ENCODE measurements around the gene SLC4A9. TPM values are rescaled to one million over a fixed set of nuclear protein-coding genes. Genes with fewer than 3 reads are reported as not detected.

The SLC4A9 gene
- total RNA-seq, 5 donors from 2014 or later (not counting 1 experiment from before 2014, with no cell fraction given): 0.18 TPM; not detected in 4

GRCh38 chr5:140381351-140381750, 21.4 kb downstream of the SLC4A9 start:
- H3K27me3 Mint-ChIP-seq: no peaks in the 10 kb centered on the region
- no peak overlapping the region for H3K27ac Mint-ChIP-seq
- no peak for DNase-seq
- Histone ChIP-seq H3K27ac (ENCODE audit: low read length) (no peak overlapping the region), H3K36me3 (ENCODE audit: control insufficient read depth in 2 of 2, extremely low read depth in 1 of 2, insufficient read depth in 1 of 2, low read length in 1 of 2) (no peaks in the 10 kb centered on the region), H3K9me3 (no peaks in the 10 kb centered on the region), H3K4me3 (ENCODE audit: control insufficient read depth in 1 of 2, extremely low read depth in 1 of 2, low read length in 1 of 2) (no peak overlapping the region), H3K4me1 (ENCODE audit: control insufficient read depth in 1 of 2, extremely low read depth in 1 of 2, insufficient read depth in 2 of 2, low read length in 2 of 2) (peaks cover 0 to 5% of the 10 kb centered on the region in 2 experiments), H3K27me3 (replicated peaks in 1 of 2; ENCODE audit: control insufficient read depth in 2 of 2, extremely low read depth in 1 of 2, insufficient read depth in 2 of 2, low read length in 1 of 2) (no peaks in the 10 kb centered on the region)
- H3K9me3 Mint-ChIP-seq: no peaks in the 10 kb centered on the region
- ChIA-PET POLR2A (interaction anchor here in 1 of 2 donors (0.5 kb wide), 1 partner anchor 25 kb away, joined by 5 read pairs; no protein-coding TSS in a partner anchor), CTCF (interaction anchor here in 1 of 2 donors (1.1 kb wide), 1 partner anchor 30 kb away, joined by 3 read pairs; no protein-coding TSS in a partner anchor)
- H3K4me3 Mint-ChIP-seq: no peak overlapping the region
- no CpG with 5 or more reads among the region's 4 CpGs for whole genome bisulfite sequencing (ENCODE audit: insufficient coverage)
- H3K4me1 Mint-ChIP-seq: peaks cover 3 to 7% (median 6%) of the 10 kb centered on the region in 3 donors
- peaks cover 4% of the 10 kb centered on the region for H3K36me3 Mint-ChIP-seq
- no peak for ATAC-seq (replicated peaks in 1 of 4)

- no peak overlapping the region for H3K27ac Mint-ChIP-seq
- WGBS (ENCODE audit: insufficient coverage): 100% methylated on average over 1 of the region's 1 CpG
Measured at GRCh38 chr5:140381972-140382371, 22.0 kb downstream of the SLC4A9 start.

GRCh38 chr5:140382866-140383265, 22.9 kb downstream of the SLC4A9 start:
- Histone ChIP-seq H3K36me3 (ENCODE audit: control insufficient read depth in 2 of 2, extremely low read depth in 1 of 2, insufficient read depth in 1 of 2, low read length in 1 of 2) (no peaks in the 10 kb centered on the region), H3K27me3 (replicated peaks in 1 of 2; ENCODE audit: control insufficient read depth in 2 of 2, extremely low read depth in 1 of 2, insufficient read depth in 2 of 2, low read length in 1 of 2) (no peaks in the 10 kb centered on the region), H3K9me3 (no peaks in the 10 kb centered on the region), H3K4me1 (ENCODE audit: control insufficient read depth in 1 of 2, extremely low read depth in 1 of 2, insufficient read depth in 2 of 2, low read length in 2 of 2) (peaks cover 0 to 5% of the 10 kb centered on the region in 2 experiments), H3K4me3 (ENCODE audit: control insufficient read depth in 1 of 2, extremely low read depth in 1 of 2, low read length in 1 of 2) (no peak overlapping the region), H3K27ac (ENCODE audit: low read length) (no peak overlapping the region)
- Mint-ChIP-seq H3K4me3 (no peak overlapping the region), H3K4me1 (peaks cover 3 to 7% (median 6%) of the 10 kb centered on the region in 3 donors), H3K9me3 (no peaks in the 10 kb centered on the region), H3K27me3 (no peaks in the 10 kb centered on the region), H3K36me3 (peaks cover 4% of the 10 kb centered on the region), H3K27ac (no peak overlapping the region)
- POLR2A ChIA-PET: no interaction called here
- no peak for ATAC-seq (replicated peaks in 1 of 4)
- CTCF ChIA-PET: no interaction called here
- DNase-seq: no peak

More at GRCh38 chr5:140381972-140382371, 22.0 kb downstream of the SLC4A9 start:
- no peaks in the 10 kb centered on the region for H3K27me3 ChIP-seq (replicated peaks in 1 of 2; ENCODE audit: control insufficient read depth in 2 of 2, extremely low read depth in 1 of 2, insufficient read depth in 2 of 2, low read length in 1 of 2)
- no peak overlapping the region for H3K4me3 Mint-ChIP-seq
- no peak for ATAC-seq (replicated peaks in 1 of 4)
- H3K4me1 ChIP-seq (ENCODE audit: control insufficient read depth in 1 of 2, extremely low read depth in 1 of 2, insufficient read depth in 2 of 2, low read length in 2 of 2): peaks cover 0 to 5% of the 10 kb centered on the region in 2 experiments
- H3K36me3 ChIP-seq (ENCODE audit: control insufficient read depth in 2 of 2, extremely low read depth in 1 of 2, insufficient read depth in 1 of 2, low read length in 1 of 2): no peaks in the 10 kb centered on the region
- peaks cover 3 to 7% (median 6%) of the 10 kb centered on the region in 3 donors for H3K4me1 Mint-ChIP-seq
- peaks cover 4% of the 10 kb centered on the region for H3K36me3 Mint-ChIP-seq
- H3K27me3 Mint-ChIP-seq: no peaks in the 10 kb centered on the region
- H3K9me3 Mint-ChIP-seq: no peaks in the 10 kb centered on the region
- ChIA-PET POLR2A (no interaction called here), CTCF (no interaction called here)
- DNase-seq: no peak
- H3K4me3 ChIP-seq (ENCODE audit: control insufficient read depth in 1 of 2, extremely low read depth in 1 of 2, low read length in 1 of 2): no peak overlapping the region
- no peaks in the 10 kb centered on the region for H3K9me3 ChIP-seq
- H3K27ac ChIP-seq (ENCODE audit: low read length): no peak overlapping the region

- H3K27me3 ChIP-seq (replicated peaks in 1 of 2; ENCODE audit: control insufficient read depth in 2 of 2, extremely low read depth in 1 of 2, insufficient read depth in 2 of 2, low read length in 1 of 2): no peaks in the 10 kb centered on the region
- no peak overlapping the region for H3K27ac ChIP-seq (ENCODE audit: low read length)
- POLR2A ChIA-PET: no interaction called here
- 90% methylated on average over 2 of the region's 2 CpGs for WGBS (ENCODE audit: insufficient coverage)
- H3K36me3 ChIP-seq (ENCODE audit: control insufficient read depth in 2 of 2, extremely low read depth in 1 of 2, insufficient read depth in 1 of 2, low read length in 1 of 2): no peaks in the 10 kb centered on the region
- H3K4me1 Mint-ChIP-seq: peaks cover 3 to 7% (median 6%) of the 10 kb centered on the region in 3 donors
- H3K4me1 ChIP-seq (ENCODE audit: control insufficient read depth in 1 of 2, extremely low read depth in 1 of 2, insufficient read depth in 2 of 2, low read length in 2 of 2): peaks cover 0 to 5% of the 10 kb centered on the region in 2 experiments
- no peak overlapping the region for H3K4me3 Mint-ChIP-seq
- H3K9me3 Mint-ChIP-seq: no peaks in the 10 kb centered on the region
- no peaks in the 10 kb centered on the region for H3K27me3 Mint-ChIP-seq
- DNase-seq: no peak
- H3K27ac Mint-ChIP-seq: no peak overlapping the region
- H3K4me3 ChIP-seq (ENCODE audit: control insufficient read depth in 1 of 2, extremely low read depth in 1 of 2, low read length in 1 of 2): no peak overlapping the region
- H3K9me3 ChIP-seq: no peaks in the 10 kb centered on the region
- peaks cover 4% of the 10 kb centered on the region for H3K36me3 Mint-ChIP-seq
- CTCF ChIA-PET: no interaction called here
- no peak for ATAC-seq (replicated peaks in 1 of 4)
Measured at GRCh38 chr5:140383300-140383699, 23.3 kb downstream of the SLC4A9 start.

- no peaks in the 10 kb centered on the region for H3K27me3 ChIP-seq (replicated peaks in 1 of 2; ENCODE audit: control insufficient read depth in 2 of 2, extremely low read depth in 1 of 2, insufficient read depth in 2 of 2, low read length in 1 of 2)
- ChIA-PET CTCF (no interaction called here), POLR2A (interaction anchor here in 1 of 2 donors (0.6 to 0.7 kb wide), 2 partner anchors 10 to 141 kb away, joined by 3 to 6 read pairs; no protein-coding TSS in a partner anchor)
- ATAC-seq (replicated peaks in 1 of 4): no peak
- H3K36me3 Mint-ChIP-seq: peaks cover 7% of the 10 kb centered on the region
- H3K4me1 ChIP-seq (ENCODE audit: control insufficient read depth in 1 of 2, extremely low read depth in 1 of 2, insufficient read depth in 2 of 2, low read length in 2 of 2): peaks cover 0 to 5% of the 10 kb centered on the region in 2 experiments
- no peak overlapping the region for H3K27ac Mint-ChIP-seq
- no peak overlapping the region for H3K27ac ChIP-seq (ENCODE audit: low read length)
- H3K9me3 ChIP-seq: no peaks in the 10 kb centered on the region
- no peak overlapping the region for H3K4me3 Mint-ChIP-seq
- no CpG with 5 or more reads among the region's 2 CpGs for WGBS (ENCODE audit: insufficient coverage)
- peaks cover 3 to 7% (median 6%) of the 10 kb centered on the region in 3 donors for H3K4me1 Mint-ChIP-seq
- no peak overlapping the region for H3K4me3 ChIP-seq (ENCODE audit: control insufficient read depth in 1 of 2, extremely low read depth in 1 of 2, low read length in 1 of 2)
- peaks cover 2 to 3% of the 10 kb centered on the region in 2 donors for H3K36me3 ChIP-seq (ENCODE audit: control insufficient read depth in 2 of 2, extremely low read depth in 1 of 2, insufficient read depth in 1 of 2, low read length in 1 of 2)
- no peak for DNase-seq
- H3K27me3 Mint-ChIP-seq: no peaks in the 10 kb centered on the region
- no peaks in the 10 kb centered on the region for H3K9me3 Mint-ChIP-seq
Measured at GRCh38 chr5:140388052-140388451, 28.1 kb downstream of the SLC4A9 start.

GRCh38 chr5:140391312-140391711, 31.3 kb downstream of the SLC4A9 start:
- no peak overlapping the region for H3K4me3 ChIP-seq (ENCODE audit: control insufficient read depth in 1 of 2, extremely low read depth in 1 of 2, low read length in 1 of 2)
- no CpG with 5 or more reads among the region's 1 CpG for WGBS (ENCODE audit: insufficient coverage)
- DNase-seq: no peak
- Mint-ChIP-seq H3K27me3 (no peaks in the 10 kb centered on the region), H3K27ac (no peak overlapping the region), H3K9me3 (no peaks in the 10 kb centered on the region), H3K4me3 (no peak overlapping the region), H3K4me1 (no peaks in the 10 kb centered on the region), H3K36me3 (peaks cover 7% of the 10 kb centered on the region)
- H3K27ac ChIP-seq (ENCODE audit: low read length): no peak overlapping the region
- POLR2A ChIA-PET: no interaction called here
- no peaks in the 10 kb centered on the region for H3K27me3 ChIP-seq (replicated peaks in 1 of 2; ENCODE audit: control insufficient read depth in 2 of 2, extremely low read depth in 1 of 2, insufficient read depth in 2 of 2, low read length in 1 of 2)
- CTCF ChIA-PET: interaction anchor here in 1 of 2 donors (0.6 kb wide), 1 partner anchor 1201 kb away, joined by 4 read pairs; no protein-coding TSS in a partner anchor
- H3K36me3 ChIP-seq (ENCODE audit: control insufficient read depth in 2 of 2, extremely low read depth in 1 of 2, insufficient read depth in 1 of 2, low read length in 1 of 2): peaks cover 2 to 5% of the 10 kb centered on the region in 2 donors
- no peak for ATAC-seq (replicated peaks in 1 of 4)
- no peaks in the 10 kb centered on the region for H3K4me1 ChIP-seq (ENCODE audit: control insufficient read depth in 1 of 2, extremely low read depth in 1 of 2, insufficient read depth in 2 of 2, low read length in 2 of 2)
- H3K9me3 ChIP-seq: no peaks in the 10 kb centered on the region

- H3K4me1 ChIP-seq (ENCODE audit: control insufficient read depth in 1 of 2, extremely low read depth in 1 of 2, insufficient read depth in 2 of 2, low read length in 2 of 2): no peaks in the 10 kb centered on the region
- peaks cover 2 to 5% of the 10 kb centered on the region in 2 donors for H3K36me3 ChIP-seq (ENCODE audit: control insufficient read depth in 2 of 2, extremely low read depth in 1 of 2, insufficient read depth in 1 of 2, low read length in 1 of 2)
- POLR2A ChIA-PET: no interaction called here
- WGBS (ENCODE audit: insufficient coverage): no CpG with 5 or more reads among the region's 1 CpG
- H3K9me3 ChIP-seq: no peaks in the 10 kb centered on the region
- DNase-seq (no peak), ATAC-seq (replicated peaks in 1 of 4) (no peak)
- Mint-ChIP-seq H3K9me3 (no peaks in the 10 kb centered on the region), H3K27me3 (no peaks in the 10 kb centered on the region), H3K4me1 (no peaks in the 10 kb centered on the region), H3K36me3 (peaks cover 7% of the 10 kb centered on the region), H3K27ac (no peak overlapping the region), H3K4me3 (no peak overlapping the region)
- H3K4me3 ChIP-seq (ENCODE audit: control insufficient read depth in 1 of 2, extremely low read depth in 1 of 2, low read length in 1 of 2): no peak overlapping the region
- CTCF ChIA-PET: no interaction called here
- no peak overlapping the region for H3K27ac ChIP-seq (ENCODE audit: low read length)
- H3K27me3 ChIP-seq (replicated peaks in 1 of 2; ENCODE audit: control insufficient read depth in 2 of 2, extremely low read depth in 1 of 2, insufficient read depth in 2 of 2, low read length in 1 of 2): no peaks in the 10 kb centered on the region
Measured at GRCh38 chr5:140391732-140392131, 31.7 kb downstream of the SLC4A9 start.
